HG03139 (cell line): Measurements from ENCODE around the gene EPB41L5.
"Not testable (repeated sequence)": the region's sequence is repeated elsewhere in the genome, so short reads cannot be mapped to it uniquely, and the experiment has no call there.

Experiments
- ATAC-seq: cut with Tn5 transposase; IDR thresholded peaks from one replicate; pipeline ENCODE4 v1.9.1; 2021; ENCODE audit not compliant: unreplicated experiment

Gene EPB41L5

DNA sequence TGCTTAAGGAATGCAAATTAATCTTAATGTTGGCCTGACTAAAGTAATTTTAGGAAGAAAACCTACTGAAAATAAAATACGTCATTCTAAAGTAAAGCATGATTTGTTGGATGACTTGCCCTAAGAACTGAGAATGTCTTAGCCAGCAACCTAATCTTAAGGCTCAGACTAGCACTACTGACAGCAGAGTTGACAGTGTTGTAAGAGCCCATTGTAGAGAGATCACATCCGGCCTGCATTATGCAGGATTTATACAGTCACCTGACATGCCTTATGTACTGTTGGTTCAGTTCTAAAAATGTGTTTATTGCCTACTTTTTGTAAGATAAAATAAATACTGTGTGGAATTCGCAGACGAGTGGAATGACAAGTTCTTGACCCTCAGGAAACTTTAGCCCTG lies 128.0 kb downstream of the EPB41L5 start:
- ATAC-seq: no peak

DNA sequence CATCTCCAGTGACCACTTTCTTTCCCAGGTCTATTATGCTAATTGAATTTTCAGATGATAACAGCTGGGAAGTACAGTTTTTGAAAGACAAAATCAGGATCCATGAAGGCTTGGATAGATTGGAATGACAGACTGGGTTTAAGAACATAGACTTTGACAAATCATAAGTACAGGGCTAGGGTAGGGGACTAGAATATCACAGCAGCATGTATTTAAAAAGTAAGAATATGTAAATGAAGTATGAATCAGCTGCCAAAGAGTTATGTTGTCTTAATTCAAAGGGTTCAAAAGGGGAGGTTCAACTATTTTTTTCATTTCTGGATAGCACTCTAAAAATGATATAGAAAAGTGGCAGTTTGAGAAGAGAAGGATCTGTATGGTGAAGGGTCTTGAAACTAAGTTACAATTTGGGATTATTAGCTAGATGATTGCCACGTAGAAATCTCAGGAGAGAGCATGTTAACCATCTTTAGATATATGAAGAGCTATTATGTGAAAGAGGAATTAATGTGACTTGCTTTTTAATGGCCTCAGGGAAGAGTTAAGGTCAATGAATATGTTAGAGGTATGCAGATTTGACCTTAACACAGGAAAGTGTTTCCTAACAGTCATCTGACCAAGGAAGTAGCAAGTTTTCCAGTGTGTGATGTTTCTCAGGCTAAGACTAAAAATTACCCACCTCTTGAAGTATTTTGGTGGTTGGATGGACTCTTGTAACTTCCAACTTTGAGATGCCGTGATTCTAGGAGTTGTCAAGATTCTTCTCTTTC lies 128.6 kb downstream of the EPB41L5 start:
- ATAC-seq: no peak

DNA sequence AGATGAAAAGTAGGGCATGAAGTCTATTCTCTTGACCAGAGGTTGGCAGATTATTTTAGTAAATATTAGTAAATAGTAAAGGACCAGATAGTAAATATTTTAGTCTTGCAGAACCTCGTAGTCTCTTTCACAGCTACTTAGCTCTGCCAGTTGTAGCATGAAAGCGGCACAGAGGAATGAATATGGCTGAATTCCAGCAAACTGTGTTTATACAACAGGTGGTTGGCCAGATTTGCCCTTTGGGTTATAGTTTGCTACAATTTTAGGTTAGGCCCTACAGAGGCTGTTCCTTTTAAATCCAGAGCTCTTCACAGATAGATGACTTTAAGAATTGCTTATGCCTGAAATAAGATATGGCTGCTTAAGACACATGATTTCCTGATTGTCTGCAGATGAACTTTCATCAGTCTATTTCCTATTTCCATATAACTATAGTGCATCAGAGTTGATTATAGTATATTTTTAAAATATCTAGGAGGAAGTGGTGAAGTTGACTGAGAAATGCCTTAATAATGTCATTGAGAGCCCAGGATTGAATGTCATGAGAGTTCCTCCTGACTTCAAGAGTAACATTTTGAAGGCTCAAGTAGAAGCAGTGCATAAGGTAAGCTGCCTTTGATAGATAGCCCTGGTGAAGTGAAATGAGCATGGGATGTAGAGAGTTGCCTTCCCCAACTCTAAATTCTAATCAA lies 129.8 kb downstream of the EPB41L5 start:
- no peak for ATAC-seq

DNA sequence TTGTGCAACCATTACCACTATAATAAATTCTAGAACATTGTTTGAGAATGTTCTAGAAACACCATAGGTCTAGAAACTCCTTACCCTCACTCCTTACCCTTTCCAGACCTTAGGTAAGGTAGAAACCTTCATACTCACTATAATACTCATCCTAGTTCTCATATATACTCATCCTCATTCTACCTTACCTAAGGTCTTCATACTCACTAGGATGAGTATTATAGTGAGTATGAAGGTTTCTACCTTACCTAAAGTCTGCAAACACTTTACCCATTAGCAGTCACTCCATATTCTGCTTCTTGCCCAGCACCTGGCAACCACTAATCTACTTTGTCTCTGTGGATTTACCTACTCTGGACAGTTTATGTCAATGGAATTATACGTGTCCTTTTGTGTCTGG lies 135.4 kb downstream of the EPB41L5 start:
- no peak for ATAC-seq

DNA sequence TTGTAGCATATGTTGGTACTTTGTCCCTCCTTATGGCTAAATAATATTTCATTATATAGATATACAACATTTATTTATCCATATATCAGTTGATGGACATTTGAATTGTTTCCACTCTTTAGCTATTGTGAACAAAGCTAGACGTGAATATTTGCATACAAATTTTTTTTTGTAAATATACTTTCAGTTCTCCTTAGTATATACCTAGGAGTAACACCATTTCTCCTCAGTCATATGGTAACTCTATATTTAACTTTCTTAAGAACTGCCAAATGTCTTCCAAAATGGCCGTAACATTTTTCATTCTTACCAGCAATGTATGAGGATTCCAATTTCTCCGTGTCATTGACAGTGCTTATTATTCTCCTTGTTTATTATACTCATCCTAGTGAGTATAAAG lies 135.8 kb downstream of the EPB41L5 start:
- ATAC-seq: no peak

DNA sequence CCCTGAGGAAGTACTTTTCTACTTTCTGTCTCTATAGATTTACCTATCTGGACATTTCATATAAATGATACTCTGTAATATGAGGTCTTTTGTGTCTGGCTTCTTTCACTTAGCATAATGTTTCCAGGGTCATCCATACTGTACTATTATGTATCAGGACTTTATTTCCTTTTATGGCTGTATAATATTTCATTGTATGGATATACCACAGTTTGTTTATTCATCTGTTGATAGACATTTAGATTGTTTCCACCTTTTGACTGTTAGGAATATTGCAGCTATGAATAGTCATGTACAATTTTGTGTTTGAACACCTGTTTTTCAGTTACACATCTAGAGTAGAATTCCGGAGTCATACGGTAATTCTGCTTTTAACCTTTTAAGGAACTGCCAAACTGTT lies 136.5 kb downstream of the EPB41L5 start:
- no peak for ATAC-seq

DNA sequence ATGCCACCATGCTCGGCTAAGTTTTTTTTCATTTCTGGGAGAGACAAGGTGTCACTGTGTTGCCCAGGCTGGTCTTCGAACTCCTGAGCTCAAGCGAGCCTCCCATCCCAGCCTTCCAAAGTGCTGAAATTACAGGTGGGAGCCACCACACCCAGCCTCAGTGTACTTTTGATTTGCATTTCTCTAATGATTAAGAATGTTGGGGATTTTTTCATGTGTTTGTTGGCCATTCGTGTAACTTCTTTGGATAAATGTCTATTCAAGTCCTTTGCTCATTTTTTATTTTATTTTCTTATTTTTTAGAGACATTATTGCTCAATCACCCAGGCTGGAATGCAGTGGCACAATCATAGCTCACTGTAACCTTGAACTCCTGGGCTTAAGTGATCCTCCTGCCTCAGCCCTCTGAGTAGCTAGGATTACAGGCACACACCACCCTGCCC lies 137.2 kb downstream of the EPB41L5 start:
- no peak for ATAC-seq

DNA sequence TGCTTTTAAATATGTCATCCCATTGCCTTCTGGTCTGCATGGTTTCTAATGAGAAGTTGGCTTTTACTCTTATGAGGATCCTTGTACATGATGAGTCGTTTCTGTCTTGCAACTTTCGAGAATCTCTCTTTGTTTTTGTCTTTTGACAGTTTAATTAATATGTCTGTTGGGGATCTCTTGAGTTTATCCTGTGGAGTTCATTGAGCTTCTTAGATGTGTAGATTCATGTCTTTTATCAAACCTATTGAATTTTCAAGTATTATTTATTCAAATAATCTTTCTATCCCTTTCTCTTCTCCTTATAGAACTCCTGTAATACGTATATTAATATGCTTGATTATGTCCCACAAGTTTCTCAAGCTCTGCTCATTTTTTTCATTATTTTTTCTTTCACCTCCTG lies 142.4 kb downstream of the EPB41L5 start:
- no peak for ATAC-seq

DNA sequence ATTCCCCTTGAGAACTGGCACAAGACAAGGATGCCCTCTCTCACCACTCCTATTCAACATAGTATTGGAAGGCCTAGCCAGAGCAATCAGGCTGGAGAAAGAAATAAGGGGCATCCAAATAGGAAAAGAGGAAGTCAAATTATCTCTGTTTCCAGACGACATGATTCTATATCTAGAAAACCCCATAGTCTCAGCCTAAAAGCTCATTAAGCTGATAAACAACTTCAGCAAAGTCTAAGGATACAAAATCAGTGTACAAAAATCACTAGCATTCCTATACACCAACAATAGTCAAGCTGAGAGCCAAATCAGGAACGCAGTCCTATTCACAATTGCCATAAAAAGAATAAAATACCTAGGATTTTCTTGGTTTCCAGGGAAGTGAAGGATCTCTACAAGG lies 145.8 kb downstream of the EPB41L5 start:
- not testable (repeated sequence) for ATAC-seq

DNA sequence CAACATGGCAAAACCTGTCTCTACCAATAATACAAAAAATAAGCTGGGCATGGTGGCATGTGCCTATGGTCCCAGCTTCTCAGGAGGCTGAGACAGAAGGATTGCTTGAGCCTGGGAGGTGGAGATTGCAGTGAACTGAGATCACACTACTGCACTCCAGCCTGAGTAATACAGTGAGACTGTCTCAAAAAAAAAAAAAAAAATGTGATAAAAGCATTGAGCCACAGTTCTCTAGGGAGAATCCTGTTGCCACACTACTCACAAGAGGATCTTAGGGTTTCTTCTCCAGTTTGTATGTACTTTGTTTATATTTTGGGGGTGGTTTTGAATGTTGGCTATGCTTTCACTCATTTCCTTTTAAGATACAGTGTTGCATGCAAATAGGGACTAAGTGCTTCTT lies 148.3 kb downstream of the EPB41L5 start:
- no peak for ATAC-seq

DNA sequence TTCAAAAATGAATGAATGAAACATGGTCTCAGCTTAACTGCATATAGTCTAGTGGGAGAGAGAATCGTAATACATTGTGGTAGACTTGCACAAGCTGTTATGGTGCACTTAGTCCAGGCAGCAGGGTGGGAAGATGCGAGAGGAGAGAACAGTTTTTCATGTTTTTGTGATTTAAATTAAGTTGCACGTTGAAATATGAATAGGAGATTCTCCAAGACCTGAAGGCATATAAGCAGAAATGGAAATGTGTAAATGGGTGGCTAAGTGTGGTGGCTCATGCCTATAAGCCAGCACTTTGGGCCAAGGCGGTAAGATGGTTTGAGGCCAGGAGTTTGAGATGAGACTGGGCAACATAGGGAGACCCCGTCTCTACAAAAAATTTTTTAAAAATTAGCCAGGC lies 149.8 kb downstream of the EPB41L5 start:
- ATAC-seq: no peak

DNA sequence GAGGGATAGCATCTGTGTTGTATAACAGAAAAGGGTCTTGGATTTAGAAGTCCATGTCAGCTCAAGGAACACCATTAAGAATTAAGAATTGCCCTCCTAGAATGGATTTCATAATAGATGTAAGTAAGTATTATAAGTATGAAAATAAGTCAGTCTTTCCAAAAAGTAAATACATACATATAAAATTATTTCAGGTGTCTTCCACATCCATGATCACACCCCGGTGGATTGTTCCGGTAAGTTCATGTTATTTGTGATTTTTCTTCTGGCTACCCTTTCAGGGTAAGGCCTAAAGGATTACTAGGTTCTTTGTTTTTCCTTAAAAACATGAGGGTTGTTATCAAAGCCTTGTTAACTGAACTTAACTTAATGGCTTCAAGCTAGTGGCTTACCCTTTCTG lies 154.4 kb downstream of the EPB41L5 start:
- ATAC-seq: no peak

DNA sequence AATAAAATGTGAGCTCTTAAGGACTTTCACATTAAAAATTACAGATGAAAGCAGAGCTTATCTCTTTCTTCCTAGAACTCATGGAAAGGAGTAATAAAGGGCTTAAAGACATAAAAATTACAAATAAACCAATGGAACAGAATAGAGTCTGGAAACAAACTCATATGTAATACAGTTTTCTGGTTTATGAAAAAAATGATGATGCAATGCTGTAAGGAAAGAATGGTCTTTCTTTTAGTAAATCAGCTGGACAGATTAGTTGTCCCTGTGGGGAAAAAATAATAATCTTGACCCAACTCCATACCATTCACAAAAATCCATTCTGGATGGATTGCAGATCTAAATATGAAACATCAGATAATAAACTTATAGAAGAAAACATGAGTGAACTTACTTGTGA lies 156.1 kb downstream of the EPB41L5 start:
- no peak for ATAC-seq

DNA sequence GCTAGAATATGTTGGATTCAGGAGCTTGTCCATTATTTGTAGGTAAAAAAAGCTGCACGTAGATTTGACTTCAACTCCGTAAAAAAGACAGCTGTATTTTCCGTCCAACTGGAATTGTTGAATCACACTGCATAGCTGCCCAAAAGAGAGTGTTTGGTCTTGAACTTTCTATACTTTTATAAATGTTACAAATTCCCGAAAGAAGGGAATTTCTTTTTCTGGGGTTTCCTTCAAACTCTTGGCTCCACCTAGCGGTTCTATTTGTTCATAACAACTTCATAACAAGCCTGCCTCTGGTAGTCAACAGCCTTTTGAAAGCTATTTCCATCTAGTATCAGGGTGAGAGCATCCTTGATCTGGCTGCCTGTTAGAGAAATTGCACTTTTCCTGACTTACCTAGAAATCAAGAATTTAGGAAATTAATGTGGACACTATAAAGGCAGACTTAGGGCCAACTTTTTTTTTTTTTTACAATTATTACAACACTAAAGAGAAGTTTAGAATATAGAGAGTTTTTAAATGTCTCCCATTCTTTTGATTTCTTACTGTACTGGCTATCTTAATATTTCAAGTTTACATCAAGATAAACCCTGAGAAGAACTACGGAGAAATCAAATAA lies 162.2 kb downstream of the EPB41L5 start:
- no peak for ATAC-seq

DNA sequence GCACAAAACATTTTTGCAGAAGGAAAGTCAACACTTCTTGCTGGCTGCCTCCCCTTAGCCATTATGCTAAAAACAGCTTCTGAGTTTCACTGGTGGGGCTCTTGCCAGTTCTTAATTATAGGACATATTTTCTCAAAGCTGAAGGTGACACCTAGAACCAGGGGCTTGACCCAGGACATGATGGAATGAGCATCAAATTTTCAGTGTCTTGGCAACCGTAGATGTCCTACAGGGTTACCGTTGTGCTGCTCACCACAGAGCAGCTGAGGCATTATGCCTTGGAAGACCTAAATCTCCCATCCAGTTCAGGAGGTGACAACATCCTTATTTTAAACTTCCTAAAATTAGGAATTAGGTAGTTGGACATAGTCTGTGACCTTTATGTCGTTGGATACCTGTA lies 163.6 kb downstream of the EPB41L5 start:
- ATAC-seq: no peak

DNA sequence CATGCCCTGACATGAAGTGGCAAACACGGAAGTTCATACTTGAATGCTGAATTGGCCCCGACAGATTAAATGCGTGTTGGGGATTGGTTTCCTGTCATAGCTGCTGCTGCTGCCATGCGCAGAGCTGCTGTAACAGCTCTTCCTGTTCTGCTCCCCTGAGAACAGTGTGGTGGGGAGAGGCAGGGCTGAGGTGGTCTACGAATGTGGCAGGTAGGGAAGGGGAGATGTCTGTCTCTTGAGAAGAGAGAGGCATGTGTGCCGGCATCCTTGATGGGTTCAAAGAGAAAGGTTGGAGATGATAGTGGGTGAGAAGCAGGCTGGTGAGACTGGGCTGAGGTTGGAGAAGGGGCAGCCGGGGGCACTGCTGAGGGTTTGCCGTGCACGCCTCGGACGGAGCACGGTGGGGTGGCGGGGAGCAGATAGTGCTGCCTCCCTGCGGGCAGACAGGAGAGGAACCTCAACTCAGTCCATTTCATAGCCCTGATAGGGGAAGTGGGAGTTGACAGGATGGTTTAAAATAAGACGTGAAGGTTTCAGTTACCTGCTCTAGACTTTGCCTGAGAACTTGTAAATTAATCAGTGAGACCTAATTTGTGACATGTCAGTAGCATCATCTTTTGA lies 164.2 kb downstream of the EPB41L5 start:
- ATAC-seq: peak; percentile 94

DNA sequence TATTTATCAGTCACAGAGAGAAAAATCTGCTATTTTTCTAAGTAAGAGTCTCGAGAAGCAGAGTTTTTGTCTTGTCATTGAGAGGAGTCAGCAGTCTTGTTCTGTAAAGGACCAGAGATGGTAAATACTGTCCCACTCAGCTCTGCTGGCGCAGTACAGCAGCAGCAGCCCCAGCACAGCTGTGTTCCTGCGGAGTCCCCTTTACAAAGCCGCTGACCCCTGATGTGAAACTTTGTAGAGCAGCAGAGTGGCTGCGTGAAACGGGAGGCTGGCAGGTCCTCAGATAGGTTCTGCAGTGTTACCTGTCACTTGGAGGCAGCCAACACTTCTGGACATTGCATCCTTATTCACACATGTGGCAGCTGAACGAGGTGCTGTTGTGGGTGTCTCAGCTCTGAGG lies 165.1 kb downstream of the EPB41L5 start:
- no peak for ATAC-seq

DNA sequence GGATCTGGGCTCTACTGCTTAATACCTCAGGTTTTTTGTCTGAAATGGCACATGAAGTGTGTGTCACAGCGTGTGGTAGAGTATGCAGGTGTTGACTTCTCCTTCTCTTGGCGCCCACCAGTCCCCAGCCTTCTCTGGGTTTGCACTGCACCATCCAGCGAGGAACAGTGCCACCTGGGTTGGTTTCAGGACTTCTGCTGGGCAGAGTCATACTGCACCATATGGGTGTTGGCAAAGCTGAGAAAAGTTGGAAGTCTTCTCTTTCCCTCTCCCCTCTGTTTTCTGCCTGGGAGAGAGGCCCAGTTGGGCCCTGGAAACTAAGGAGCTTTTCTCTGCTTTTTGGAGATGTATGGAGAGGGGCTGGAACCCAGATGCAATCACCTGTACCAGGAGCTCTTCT lies 166.5 kb downstream of the EPB41L5 start:
- no peak for ATAC-seq

DNA sequence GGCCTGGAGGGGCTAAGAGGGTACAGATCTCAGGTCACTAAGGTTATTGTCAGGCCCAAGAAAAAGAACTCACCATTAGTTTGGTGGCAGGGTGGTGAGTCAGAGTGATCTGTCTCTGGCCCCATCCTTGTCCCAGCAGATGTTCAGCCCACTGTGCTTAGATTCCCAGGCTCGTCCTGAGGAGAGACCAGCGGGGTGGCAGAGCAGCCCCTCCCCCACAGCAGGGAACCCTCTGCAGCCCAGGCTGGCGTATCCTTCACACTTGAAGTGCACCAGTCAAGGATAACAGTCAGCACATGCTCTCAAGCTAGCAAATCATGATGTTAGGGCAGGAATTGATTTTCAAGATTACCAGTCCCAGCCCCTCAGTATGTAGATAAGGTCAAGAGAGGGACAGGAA lies 167.2 kb downstream of the EPB41L5 start:
- no peak for ATAC-seq

DNA sequence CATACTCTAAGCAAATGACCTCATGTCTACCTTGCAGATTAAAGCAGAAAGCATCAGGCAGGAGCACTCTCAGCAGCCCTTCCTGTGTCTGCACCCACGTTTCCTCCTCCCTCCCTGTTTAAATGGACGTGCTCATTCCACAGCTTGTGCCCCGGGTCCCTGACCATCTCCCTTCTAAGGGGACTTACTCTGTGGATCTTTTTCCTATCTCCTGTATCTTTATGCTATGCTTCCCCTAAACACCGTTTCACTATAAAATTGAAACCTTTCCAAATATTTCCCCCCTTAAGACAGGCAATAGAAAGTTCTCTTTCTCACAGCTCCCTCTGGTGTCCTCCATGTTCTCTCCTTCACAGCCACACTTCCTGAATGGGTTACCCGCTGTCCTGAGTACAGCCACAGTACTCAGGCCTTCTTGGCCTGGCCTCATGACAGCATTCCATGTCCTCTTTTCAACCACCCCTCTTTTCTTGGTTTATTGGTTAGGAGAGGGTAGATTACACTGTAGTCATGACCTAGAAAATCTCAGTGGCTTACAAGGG lies 169.2 kb downstream of the EPB41L5 start:
- ATAC-seq: no peak

DNA sequence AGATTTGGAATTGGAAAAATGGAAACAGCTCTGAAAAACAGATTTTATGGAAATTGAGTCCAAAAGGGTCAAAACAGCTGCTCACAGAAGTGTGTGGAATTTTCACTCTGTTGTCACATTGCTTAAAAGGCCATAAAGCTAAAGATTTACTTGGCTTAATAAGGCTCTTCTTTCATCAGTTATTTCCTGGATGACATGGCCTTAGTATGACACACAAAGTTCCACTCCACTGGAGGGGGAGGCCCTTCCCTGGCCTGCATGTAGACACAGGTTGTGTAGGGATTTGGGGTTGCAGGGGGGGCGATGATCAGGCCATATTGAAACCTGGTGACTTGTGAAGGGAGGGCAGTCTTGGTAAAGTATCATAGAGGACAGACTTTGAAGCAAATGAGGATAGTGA lies 176.3 kb downstream of the EPB41L5 start:
- no peak for ATAC-seq

DNA sequence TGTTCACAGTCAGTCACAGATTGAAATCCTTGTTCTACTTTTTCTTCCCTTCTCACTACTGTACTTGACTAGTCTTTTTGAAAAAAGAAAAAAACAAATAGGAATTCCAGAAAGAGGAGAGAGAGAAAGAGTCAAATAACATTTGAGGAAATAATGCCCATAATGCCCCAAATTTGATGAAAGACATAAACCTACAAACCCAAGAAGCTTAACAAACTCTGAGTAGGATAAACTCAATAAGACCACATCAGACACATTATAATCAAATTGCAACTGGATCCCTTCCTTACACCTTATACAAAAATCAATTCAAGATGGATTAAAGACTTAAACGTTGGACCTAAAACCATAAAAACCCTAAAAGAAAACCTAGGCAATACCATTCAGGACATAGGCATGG lies 179.4 kb downstream of the EPB41L5 start:
- no peak for ATAC-seq
